Measurements from ENCODE around the gene UVSSA. TPM values are rescaled to one million over a fixed set of nuclear protein-coding genes. Genes with fewer than 3 reads are reported as not detected.
A peak's percentile ranks its signal among the peaks of the same experiment; 100 is the strongest.

UVSSA gene
- total and polyA plus RNA-seq, 8 donors = 4.1 to 103 (median 25.3) TPM

GRCh38 chr4:1407657-1408333 is 60.8 kb downstream of the UVSSA start:
- peaks cover 70 to 100% (median 100%) of the 10 kb centered on the region in 3 donors for H3K27me3 ChIP-seq
- intact Hi-C loops (cut with DNase I; ENCODE audit: low total_unique reads) = no loop called here
- 4 to 11% (median 5%) methylated on average over 31 to 53 of the region's 53 CpGs for WGBS, 5 donors
- H3K36me3 ChIP-seq = no peaks in the 10 kb centered on the region
- no peak overlapping the region for H3K4me3 ChIP-seq
- H3K27ac ChIP-seq = no peak overlapping the region
- peaks cover 17 to 55% (median 36%) of the 10 kb centered on the region in 4 donors for H3K4me1 ChIP-seq
- peak in 1 of 2 donors; percentile 1 for DNase-seq
- no peaks in the 10 kb centered on the region for H3K9me3 ChIP-seq
- TF ChIP-seq POLR2A (IDR thresholded peaks at IDR 0.05) (no peak), EP300 (IDR thresholded peaks at IDR 0.05) (no peak), POLR2AphosphoS5 (IDR thresholded peaks at IDR 0.05) (no peak), CTCF (IDR thresholded peaks at IDR 0.05) (no peak)

GRCh38 chr4:1408418-1408817 is 61.4 kb downstream of the UVSSA start:
- H3K36me3 ChIP-seq = no peaks in the 10 kb centered on the region
- intact Hi-C loops (cut with DNase I; ENCODE audit: low total_unique reads) = no loop called here
- peaks cover 67 to 100% (median 100%) of the 10 kb centered on the region in 3 donors for H3K27me3 ChIP-seq
- WGBS, 5 donors = 13 to 18% (median 16%) methylated on average over 20 to 22 of the region's 22 CpGs
- peaks cover 13 to 48% (median 32%) of the 10 kb centered on the region in 4 donors for H3K4me1 ChIP-seq
- H3K27ac ChIP-seq = no peak overlapping the region
- H3K4me3 ChIP-seq = no peak overlapping the region
- H3K9me3 ChIP-seq = no peaks in the 10 kb centered on the region
- TF ChIP-seq CTCF (IDR thresholded peaks at IDR 0.05) (no peak), POLR2A (IDR thresholded peaks at IDR 0.05) (no peak), POLR2AphosphoS5 (IDR thresholded peaks at IDR 0.05) (no peak), EP300 (IDR thresholded peaks at IDR 0.05) (no peak)
- DNase-seq = peak in 1 of 2 donors; percentile 19

GRCh38 chr4:1409079-1409478 is 62.1 kb downstream of the UVSSA start:
- H3K27ac ChIP-seq = no peak overlapping the region
- DNase-seq = peak in 1 of 2 donors; percentile 15
- TF ChIP-seq POLR2A (IDR thresholded peaks at IDR 0.05) (no peak), POLR2AphosphoS5 (IDR thresholded peaks at IDR 0.05) (no peak), EP300 (IDR thresholded peaks at IDR 0.05) (no peak)
- peaks cover 61 to 100% (median 100%) of the 10 kb centered on the region in 3 donors for H3K27me3 ChIP-seq
- no peaks in the 10 kb centered on the region for H3K9me3 ChIP-seq
- WGBS, 5 donors = 29 to 42% (median 33%) methylated on average over 12 to 14 of the region's 14 CpGs
- no peaks in the 10 kb centered on the region for H3K36me3 ChIP-seq
- intact Hi-C loops (cut with DNase I; ENCODE audit: low total_unique reads) = no loop called here
- peaks cover 6 to 47% (median 28%) of the 10 kb centered on the region in 4 donors for H3K4me1 ChIP-seq
- no peak overlapping the region for H3K4me3 ChIP-seq

- WGBS, 5 donors = 35 to 47% (median 46%) methylated on average over 24 to 27 of the region's 27 CpGs
- no peak overlapping the region for H3K27ac ChIP-seq
- H3K4me3 ChIP-seq = no peak overlapping the region
- peaks cover 56 to 100% (median 98%) of the 10 kb centered on the region in 3 donors for H3K27me3 ChIP-seq
- no peaks in the 10 kb centered on the region for H3K9me3 ChIP-seq
- intact Hi-C loops (cut with DNase I; ENCODE audit: low total_unique reads) = no loop called here
- no peaks in the 10 kb centered on the region for H3K36me3 ChIP-seq
- H3K4me1 ChIP-seq = peaks cover 2 to 42% (median 22%) of the 10 kb centered on the region in 4 donors
- TF ChIP-seq EP300 (IDR thresholded peaks at IDR 0.05) (no peak), POLR2AphosphoS5 (IDR thresholded peaks at IDR 0.05) (no peak), CTCF (IDR thresholded peaks at IDR 0.05) (no peak), POLR2A (IDR thresholded peaks at IDR 0.05) (no peak)
- peak in 1 of 2 donors; percentile 8 for DNase-seq
Observed at GRCh38 chr4:1409491-1410425, 62.8 kb downstream of the UVSSA start.

Measured in stomach (tissue), 9 donors.